HuH-7 (cell line): Measurements from ENCODE around the gene PKP1.

ENCODE experiments used
- DNase-seq: peaks from one replicate; pipeline ENCODE4 v3.0.0; 2011; ENCODE audit warnings: low spot score

Gene PKP1

GRCh38 chr1:201309416-201309815, 26.1 kb downstream of the PKP1 start:
- peak; percentile 73 for DNase-seq

DNA sequence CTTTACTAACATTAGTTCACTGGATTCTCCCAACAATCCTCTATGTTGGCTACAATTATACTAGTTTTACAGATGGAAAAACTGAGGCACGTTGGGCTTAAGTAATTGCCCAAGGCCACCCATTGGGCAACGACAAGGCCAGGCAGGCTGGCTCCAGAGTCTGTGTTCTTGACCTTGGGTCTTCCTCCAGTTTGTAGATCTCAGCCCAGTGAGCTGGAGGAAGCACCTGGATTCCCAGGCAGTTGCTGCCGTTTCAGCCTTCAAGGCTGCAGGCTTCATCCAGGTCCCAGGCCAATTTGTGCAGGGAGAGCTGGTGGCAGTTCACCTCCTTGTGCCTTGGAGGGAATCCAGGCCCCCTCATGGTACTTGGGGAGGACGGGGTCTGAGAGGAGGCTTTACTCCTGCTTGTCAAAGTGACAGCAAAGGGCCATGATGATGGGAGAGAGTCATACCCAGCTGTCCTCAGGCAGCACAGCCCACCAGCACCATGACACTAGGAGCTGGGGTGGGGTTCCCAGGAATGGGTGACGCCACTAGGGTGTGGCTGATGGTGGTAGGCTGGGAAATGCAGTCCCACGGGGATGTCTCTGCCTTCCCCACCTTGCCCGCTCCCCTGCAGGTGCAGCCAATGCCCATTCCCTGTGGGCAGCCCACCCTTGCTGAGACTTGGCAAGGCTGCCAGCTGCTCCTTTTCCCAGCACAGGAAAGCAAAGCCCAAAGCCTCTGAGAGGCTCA, 27.1 kb downstream of the PKP1 start:
- DNase-seq = no peak

- DNase-seq = no peak
Measured at GRCh38 chr1:201310986-201311355, 27.7 kb downstream of the PKP1 start.

- no peak for DNase-seq
Measured at GRCh38 chr1:201311356-201312011, 28.2 kb downstream of the PKP1 start.

GRCh38 chr1:201312298-201312697, 29.0 kb downstream of the PKP1 start:
- no peak for DNase-seq

DNA sequence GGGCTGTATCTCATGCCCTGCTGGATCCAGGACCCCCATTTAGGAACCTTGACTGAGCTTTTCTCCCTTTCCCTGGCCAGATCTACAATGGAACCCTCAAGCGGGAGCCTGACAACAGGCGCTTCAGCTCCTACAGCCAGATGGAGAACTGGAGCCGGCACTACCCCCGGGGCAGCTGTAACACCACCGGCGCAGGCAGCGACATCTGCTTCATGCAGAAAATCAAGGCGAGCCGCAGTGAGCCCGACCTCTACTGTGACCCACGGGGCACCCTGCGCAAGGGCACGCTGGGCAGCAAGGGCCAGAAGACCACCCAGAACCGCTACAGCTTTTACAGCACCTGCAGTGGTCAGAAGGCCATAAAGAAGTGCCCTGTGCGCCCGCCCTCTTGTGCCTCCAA, 29.8 kb downstream of the PKP1 start:
- no peak for DNase-seq

GRCh38 chr1:201316556-201316955, 33.2 kb downstream of the PKP1 start:
- DNase-seq = no peak

- no peak for DNase-seq
Measured at GRCh38 chr1:201317551-201317950, 34.2 kb downstream of the PKP1 start.

DNA sequence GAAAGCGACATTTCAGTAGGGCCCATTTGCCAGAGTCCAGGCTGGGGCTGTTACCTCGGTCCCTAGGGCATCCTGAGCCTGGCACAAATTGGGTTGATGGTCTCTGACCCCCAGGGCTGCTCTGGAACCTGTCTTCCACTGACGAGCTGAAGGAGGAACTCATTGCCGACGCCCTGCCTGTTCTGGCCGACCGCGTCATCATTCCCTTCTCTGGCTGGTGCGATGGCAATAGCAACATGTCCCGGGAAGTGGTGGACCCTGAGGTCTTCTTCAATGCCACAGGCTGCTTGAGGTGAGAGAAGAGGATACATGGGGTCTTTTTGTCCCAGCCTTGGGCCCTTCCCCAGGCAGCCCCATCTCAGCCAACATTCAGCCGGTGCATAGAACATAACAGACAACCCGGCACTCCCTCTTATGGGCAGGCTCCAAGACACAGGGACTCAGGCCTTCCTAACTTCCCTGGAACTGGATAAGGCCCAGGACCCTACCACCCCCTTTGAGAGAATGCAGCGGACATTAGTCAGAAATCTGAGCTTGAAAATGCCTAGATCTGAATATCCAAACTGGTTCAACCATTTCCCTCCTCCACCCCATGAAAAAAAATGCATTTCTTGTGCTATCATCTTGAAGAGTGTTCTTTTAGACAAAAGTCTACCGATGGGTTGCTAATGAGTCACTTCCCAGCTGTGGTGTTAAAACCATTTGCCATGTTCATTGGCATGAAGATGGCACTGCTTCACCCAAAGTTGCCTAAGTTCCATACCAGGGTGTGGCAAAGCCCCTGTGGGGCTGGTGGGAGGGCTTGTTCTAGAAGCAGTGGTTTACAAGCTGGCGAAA, 35.4 kb downstream of the PKP1 start:
- no peak for DNase-seq

GRCh38 chr1:201319631-201320030, 36.3 kb downstream of the PKP1 start:
- DNase-seq = no peak

DNA sequence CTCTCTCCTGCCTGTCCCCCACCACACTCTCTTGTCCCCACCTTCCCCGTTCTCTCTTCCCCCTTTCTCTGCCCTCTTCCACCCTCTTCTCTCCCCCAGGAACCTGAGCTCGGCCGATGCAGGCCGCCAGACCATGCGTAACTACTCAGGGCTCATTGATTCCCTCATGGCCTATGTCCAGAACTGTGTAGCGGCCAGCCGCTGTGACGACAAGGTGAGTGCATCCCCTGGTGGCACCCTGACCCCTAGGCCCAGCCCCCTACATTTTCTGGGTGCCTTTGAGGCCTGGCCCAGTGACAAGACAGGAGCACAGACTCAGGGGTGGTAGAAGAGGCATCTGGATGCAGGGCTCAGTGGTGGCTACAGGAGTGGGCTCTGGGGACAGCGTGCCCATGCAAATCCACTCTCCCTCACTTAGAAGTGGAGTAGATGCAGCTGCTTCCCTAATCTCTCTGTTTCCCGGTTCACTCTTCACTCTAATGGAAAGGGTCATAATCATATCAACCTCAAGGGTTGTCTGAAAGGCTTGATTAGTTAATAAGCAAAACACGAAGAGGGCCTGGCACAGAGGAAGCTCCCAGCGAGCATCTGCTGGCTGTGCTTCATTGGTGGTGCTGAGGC, 37.0 kb downstream of the PKP1 start:
- no peak for DNase-seq

DNA sequence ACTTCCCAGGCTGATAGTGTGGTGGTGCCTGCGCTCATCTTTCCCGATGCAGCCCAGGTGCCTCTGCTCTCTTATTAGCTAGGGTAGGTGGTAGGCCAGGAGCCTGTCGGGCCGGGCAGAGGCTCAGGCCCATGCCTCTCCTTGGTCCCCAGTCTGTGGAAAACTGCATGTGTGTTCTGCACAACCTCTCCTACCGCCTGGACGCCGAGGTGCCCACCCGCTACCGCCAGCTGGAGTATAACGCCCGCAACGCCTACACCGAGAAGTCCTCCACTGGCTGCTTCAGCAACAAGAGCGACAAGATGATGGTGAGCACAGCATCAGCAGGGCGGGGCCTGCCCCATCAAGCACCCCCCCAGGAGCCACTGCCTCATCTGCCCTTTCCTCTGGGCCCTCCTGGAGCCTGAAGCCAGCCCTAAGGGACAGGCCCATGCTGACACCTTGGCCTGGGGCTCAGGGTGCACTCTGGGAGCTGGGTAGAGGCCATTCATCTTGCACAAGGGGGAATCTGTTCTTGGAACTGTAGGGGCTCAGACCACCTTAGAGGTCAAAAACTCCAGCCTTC, 38.6 kb downstream of the PKP1 start:
- DNase-seq = no peak

GRCh38 chr1:201322653-201323510, 39.6 kb downstream of the PKP1 start:
- no peak for DNase-seq

- no peak for DNase-seq
Measured at GRCh38 chr1:201324306-201324705, 41.0 kb downstream of the PKP1 start.

DNA sequence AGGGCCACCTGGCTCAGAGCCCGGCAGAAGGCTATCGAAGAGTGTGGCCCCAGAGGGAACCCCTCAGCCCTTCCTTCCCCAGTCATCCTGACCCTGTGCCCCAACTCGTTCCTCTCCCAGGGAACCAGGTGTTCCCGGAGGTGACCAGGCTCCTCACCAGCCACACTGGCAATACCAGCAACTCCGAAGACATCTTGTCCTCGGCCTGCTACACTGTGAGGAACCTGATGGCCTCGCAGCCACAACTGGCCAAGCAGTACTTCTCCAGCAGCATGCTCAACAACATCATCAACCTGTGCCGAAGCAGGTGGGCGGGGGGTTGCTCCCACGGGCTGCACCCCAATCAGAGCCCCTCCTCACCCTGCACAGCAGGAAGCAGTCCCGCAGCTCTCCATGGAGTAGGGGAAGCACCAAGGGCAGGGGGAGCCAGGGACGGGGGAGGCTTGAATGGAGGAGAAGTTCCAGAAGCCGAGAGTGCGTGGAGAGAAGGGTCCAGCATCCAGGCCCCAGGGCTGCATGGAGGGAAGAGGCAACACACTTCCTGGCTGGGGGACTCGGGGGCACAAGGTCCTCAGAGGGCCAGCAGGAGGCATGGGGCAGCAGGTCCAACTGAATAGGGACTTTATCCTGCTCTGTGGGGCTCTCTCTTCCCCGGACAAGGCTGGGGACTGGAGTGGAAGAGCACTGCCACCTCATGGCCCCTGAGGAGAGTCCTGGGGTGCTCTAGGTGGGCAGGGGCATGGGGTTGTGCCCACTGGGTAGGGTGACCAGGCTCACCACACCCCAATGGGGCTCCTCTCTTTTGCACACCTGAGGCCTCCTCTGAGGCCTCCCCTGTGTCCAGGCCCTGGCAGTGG, 41.7 kb downstream of the PKP1 start:
- no peak for DNase-seq

- DNase-seq = no peak
Measured at GRCh38 chr1:201325678-201326060, 42.4 kb downstream of the PKP1 start.

DNA sequence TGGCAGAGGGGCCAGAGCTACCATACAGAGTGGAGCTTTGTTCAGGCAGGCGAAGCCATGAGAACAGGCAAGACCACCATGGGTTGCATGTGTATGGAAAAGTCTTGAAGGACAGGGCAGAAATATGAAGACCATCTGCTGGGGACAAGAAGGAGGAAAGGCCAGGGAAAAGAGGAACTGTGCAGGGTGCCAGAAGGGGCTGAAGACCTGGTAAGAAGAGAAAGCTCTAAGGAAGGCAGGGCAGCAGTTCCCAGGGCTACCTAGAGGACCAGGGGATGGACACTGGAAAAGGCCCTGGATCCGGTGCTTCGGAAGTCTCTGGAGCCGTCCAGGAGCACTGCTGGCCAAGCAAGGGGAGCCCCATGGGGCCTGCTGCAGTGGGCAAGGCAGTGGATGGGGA, 43.4 kb downstream of the PKP1 start:
- DNase-seq = no peak

DNA sequence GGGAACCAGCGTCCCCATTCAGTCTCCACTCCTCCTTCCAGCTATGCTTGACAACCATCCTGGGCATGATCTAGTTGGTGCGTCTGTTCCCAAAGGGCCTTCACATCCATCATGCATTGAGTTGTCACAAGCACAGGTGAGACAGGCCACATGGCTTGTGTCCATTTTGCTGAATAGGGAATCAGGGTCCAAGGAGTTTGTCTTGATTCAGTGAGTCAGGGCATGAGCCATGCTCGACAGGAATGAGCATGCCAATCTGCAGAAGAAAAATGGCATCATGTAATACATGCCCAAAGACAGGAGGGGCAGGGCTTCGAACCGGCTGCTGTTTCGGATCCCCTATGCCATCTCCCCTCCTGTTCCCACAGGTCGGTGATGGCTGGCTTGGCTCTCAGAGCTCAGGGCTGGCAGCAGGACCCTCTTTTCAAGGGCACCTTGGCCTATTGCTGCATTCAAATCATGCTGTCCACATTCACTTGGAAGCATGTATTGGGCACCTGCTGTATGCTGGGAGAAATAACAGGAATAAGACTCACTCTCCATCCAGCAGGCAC, 44.5 kb downstream of the PKP1 start:
- DNase-seq = no peak

- no peak for DNase-seq
Measured at GRCh38 chr1:201328576-201328975, 45.3 kb downstream of the PKP1 start.

GRCh38 chr1:201329286-201329685, 46.0 kb downstream of the PKP1 start:
- no peak for DNase-seq
